NCI-H2081 (cell line): ENCODE data around the gene ESF1.
"Not testable (repeated sequence)": the region's sequence is repeated elsewhere in the genome, so short reads cannot be mapped to it uniquely, and the experiment has no call there.

Source experiments
- DNase-seq, 2 experiments: peaks; one replicate each; lab custom pipeline; 2025; lab: John Stamatoyannopoulos, UW

Gene ESF1

DNA sequence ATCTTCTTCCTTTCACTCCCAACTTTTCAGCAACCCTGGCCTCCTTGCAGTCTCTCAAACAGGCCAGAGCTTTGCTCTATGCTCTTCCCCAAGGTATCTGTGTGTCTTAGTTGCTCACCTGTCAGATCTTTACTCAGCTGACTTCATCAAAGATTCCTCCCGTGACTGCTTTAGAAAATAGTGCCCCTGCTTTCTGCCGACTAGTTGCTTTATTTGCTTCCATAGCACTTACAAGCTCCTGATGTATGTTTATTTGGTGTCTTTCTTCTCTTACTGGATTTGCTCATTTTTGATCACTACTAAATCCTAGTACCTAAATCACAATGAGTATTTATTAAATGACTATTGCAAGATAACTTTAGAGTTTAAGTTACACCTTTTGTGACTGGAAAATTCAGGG lies 6.0 kb upstream of the ESF1 start:
- DNase-seq = no peak

- DNase-seq = peak; percentile 50 to 68
Measured at GRCh38 chr20:13788167-13788834, 3.6 kb upstream of the ESF1 start.

DNA sequence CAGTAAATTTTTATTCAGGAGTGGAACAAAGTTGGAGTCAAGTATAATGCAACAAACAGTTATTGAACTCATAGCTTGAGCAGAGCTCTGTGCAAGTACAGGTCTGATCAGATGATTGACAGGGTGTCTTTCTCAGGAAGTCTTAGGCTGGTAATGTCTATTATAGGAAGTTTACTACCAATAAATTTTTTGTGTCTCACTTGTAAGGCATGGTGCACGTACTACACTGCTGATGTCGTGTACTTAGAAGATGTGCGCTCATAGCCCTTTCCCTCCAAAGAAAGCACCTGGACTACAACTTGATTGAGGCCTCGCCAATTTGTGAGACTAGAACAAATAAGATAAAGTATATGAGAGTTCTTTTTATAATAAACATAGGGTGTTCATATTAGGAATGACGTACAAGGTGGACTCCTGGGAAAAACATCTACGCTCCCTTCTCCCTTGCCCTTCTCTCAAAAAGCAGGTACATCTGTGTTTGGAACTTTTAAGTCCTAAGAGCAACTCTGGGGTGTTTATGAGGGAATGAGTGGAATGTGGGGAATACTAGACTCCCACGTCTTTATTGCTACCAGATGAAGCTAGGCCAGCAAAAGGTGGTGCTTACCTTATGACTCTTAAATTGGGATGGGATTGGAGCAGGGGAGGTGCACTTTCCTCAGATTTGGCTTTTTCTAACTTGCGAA lies 1.6 kb upstream of the ESF1 start:
- peak in 1 of 2 experiments; percentile 5 for DNase-seq

DNA sequence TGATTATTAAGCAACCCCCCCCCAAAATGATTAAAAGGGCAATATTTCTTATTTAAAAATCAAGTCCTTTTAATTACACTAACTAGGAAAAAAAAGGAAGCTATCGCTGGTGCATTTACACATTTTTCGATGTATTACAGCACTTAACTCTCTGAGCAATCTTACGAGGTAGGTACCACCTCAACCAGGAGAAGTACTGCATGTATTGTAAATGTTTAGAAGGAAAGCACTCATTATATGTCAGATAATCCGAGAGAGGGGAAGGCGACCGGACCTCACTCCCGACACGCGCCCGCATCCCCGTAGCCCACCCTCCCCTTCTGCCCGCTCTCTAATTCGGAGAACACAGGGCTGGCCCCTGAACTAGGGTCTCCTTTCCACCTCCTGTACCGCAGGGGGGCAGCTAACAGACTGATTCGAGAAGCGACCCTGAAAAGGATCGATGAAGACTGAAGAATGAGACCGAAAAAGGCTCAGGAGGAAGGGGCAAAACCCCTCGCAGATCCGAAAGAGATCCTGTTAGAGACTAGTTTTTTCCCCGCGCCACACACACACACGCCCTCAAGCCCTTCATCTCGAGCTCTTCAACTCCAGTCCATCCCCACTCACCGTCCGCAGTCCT lies 337 bp downstream of the ESF1 start:
- no peak for DNase-seq

- no peak for DNase-seq
Measured at GRCh38 chr20:13783528-13783927, 1.2 kb downstream of the ESF1 start.

GRCh38 chr20:13778827-13779226 lies 5.9 kb downstream of the ESF1 start:
- DNase-seq = no peak

DNA sequence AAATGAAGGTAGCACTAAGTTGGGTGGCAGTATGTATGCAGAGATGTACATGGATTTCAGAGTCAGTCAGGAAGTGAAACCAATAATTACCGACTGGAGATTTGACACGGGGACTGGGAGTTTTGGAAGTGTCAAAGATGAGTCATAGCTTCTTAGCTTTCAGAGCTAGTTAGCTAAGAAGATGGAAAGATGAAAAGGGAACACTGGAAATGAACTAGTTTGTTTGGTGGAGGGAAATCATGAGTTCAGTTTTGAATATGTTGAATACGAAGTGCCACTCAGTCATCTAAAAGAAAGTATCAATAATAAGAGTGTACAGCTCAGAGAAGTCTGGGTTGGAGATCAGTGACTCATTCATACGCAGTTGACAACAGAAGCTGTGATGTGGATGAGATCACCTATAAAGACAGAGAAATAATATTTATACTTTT lies 7.5 kb downstream of the ESF1 start:
- DNase-seq = no peak

- no peak for DNase-seq
Measured at GRCh38 chr20:13775867-13776266, 8.9 kb downstream of the ESF1 start.

DNA sequence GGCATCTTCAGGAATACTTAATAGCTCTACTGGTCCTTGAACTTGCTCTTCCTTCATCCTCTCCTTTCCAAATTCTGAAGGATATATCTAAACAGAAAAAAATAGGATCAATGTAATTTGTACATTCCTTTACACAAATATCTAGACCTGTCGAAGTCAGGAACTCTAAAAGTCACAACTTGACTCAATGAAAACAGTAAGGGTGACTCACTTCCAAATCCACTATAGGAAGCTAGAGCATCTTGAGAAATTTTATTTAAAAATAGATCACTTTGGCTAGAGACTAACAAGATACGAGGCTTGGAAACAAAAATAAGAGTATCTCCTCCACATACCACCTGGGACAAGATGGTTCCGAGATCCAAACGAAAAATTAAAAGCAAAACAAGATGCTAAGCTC lies 12.2 kb downstream of the ESF1 start:
- DNase-seq = no peak

GRCh38 chr20:13771853-13772453 lies 12.8 kb downstream of the ESF1 start:
- peak; percentile 20 to 34 for DNase-seq

- no peak for DNase-seq
Measured at GRCh38 chr20:13770141-13770540, 14.6 kb downstream of the ESF1 start.

DNA sequence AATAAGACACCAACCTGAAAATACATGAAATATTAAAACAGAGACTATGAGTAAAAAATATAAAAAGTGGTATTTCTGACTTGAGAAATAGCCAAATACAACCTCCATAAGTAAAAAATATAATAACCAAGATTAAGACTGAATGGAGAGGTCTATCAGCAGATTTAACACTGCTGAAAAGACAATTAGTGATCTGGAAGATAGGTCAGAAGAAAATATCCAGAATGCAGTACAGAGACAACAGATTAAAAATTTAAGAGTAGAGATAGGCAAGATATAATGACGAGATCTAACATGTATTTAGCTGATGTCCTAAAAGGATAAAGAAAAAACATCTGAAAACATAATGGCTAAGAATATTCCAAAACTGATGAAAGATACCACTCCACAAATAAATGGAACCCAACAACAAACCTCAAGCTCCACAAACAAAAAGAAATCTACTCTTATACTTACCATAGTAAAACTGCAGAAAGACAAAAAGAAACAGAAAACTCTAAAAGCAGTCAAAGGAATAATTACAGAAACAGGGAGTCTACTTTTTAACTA lies 18.8 kb downstream of the ESF1 start:
- DNase-seq = no peak

DNA sequence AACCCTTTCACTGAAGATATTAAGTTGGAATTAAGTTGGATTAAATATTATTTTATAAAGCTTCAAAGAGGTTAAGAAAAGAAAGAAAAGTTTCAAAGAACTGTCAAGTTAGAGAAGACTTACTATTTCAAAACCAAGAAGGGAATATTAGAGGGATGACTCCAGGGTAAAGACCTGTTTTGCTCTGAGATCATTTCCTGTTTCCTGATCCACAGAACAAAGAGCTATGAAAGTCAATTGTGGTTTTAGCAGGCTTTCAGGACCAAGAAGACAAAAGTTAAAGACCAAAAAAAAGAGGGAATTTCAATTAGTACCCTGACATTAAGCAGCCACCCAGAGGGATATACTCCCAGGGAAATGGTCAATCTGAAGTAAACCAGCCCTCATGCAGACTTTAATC lies 19.4 kb downstream of the ESF1 start:
- no peak for DNase-seq

- DNase-seq = not testable (repeated sequence)
Measured at GRCh38 chr20:13760451-13760946, 24.2 kb downstream of the ESF1 start.

DNA sequence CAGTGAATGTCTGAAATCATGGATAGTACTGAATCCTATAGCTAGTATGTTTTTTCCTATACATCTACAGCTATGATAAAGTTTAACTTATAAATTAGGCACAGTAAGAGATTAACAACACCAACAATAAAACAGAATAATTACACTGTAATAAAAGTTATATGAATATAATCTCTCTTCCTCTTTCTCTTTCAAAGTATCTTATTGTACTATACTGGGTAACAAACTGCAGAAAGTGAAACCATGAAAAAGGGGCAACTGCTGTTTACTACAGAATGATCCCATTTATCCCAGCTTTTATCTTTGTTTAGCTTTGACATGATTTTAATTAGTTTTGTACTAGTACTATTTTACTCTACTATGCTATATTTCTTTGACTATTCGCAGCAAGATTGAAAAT lies 25.8 kb downstream of the ESF1 start:
- DNase-seq = no peak

- DNase-seq = no peak
Measured at GRCh38 chr20:13756551-13756950, 28.2 kb downstream of the ESF1 start.

DNA sequence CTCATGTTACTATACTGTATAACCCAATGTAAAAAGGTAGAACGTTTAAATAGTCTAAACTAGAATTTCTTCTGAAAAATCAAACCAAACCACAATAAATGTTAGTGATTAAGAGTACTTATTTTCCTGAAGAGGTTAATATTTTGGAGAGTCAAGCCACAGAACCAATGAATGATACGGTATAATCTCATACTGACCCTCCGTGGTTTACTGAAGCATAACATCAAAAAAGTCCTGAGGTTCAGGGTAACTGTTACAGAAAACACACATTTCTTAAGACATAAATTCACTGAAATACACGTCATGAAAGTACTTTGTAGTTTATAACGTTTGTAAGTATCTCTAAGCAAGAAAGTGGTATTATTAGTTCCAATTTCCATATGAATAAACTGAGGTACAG lies 28.9 kb downstream of the ESF1 start:
- no peak for DNase-seq

- DNase-seq = no peak
Measured at GRCh38 chr20:13753436-13754036, 31.2 kb downstream of the ESF1 start.

DNA sequence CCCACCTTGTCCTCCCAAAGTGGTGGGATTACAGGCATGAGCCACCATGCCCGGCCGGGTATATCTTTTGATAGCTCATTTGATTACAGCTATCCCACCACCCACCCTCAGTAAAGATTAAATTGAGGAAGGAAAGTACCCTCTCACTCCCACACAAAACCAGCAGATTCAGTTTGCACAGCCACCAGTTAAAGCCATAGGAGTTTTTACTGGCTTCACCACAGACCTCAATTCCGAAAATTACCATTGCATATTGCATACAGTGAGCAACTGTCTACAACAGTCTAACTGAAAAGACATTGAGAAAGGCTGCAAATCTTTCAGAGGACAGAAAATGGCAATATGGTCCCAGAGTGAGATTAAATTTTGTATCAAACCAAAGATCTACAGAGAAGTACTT lies 34.9 kb downstream of the ESF1 start:
- DNase-seq = no peak

DNA sequence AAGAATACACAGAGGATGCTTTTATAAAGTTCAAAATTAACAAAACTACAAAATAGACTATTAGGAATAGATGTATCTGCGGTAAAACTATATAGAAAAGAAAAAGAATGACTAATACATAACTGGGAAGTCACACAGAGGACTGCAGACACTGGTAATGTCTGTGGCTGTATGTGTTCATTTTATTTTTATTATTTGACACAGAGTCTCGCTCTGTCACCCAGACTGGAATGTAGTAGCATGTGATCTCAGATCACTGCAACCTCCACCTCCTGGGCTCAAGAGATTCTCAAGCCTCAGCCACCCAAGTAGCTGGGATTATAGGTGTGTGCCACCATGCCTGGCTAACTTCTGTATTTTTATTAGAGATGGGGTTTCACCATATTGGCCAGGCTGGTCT lies 38.9 kb downstream of the ESF1 start:
- no peak for DNase-seq

DNA sequence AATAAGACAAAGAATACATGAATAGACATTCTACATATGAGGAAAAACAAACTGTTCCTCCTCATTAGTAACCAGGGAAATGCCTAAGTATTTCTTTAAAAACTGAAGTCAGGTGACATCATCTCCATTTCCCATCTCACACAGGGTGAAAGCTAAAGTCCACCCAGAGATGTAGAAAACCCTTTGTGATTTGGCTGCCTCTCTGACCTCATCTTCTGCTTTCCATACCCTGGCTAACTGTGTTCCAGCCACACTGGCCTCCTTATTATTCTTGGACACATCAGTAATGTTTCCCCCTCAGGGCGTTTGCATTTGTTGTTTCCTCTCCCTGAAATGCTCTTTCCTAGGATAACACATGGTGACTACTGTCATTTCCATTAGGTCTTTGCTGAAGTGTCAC lies 40.4 kb downstream of the ESF1 start:
- DNase-seq = no peak

DNA sequence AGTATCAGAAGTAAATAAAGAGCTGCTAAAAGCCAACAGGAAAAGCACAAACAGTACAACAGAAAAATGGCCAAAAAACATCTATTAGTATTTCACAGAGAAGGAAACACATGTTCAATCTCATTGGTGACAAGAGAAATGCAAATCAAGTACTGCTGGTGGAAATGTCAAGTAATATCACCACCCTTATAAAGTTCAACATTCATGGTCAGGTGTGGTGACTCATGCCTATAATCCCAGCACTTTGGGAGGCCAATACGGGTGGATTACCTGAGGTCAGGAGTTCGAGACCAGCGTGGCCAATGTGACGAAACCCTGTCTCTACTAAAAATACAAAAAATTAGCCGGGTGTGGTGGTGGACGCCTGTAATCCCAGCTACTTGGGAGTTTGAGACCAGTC lies 42.8 kb downstream of the ESF1 start:
- DNase-seq = no peak
